Memory B cell (primary cell): Measurements from ENCODE around the gene ZXDC.

Experiments
- ATAC-seq: fragments of 150-1000 bp; cut with Tn5 transposase; 2 replicates; pipeline ENCODE4 v1.10.0; 2021; ENCODE audit warnings: low read depth, mild to moderate bottlenecking, moderate library complexity
- DNase-seq, 2 donors: peaks; one replicate each; pipeline ENCODE4 v3.0.0; 2022; ENCODE audit warnings: low spot score in 2 of 2
- H3K27ac Mint-ChIP-seq: one replicate; pipeline ENCODE4 v1.8.0; 2022; ENCODE audit warnings: mild to moderate bottlenecking, moderate library complexity, mixed read lengths
- H3K27me3 Mint-ChIP-seq: one replicate; pipeline ENCODE4 v1.8.0; 2022; ENCODE audit warnings: mixed read lengths
- H3K36me3 Mint-ChIP-seq: one replicate; pipeline ENCODE4 v1.8.0; 2022; ENCODE audit warnings: mild to moderate bottlenecking, mixed read lengths
- H3K4me1 Mint-ChIP-seq: one replicate; pipeline ENCODE4 v1.8.0; 2022; ENCODE audit warnings: mixed read lengths
- H3K4me3 Mint-ChIP-seq: one replicate; pipeline ENCODE4 v1.8.0; 2022; ENCODE audit warnings: mild to moderate bottlenecking, moderate library complexity, mixed read lengths
- H3K9me3 Mint-ChIP-seq: one replicate; pipeline ENCODE4 v1.8.0; 2022; ENCODE audit warnings: mixed read lengths

ZXDC gene, protein sequence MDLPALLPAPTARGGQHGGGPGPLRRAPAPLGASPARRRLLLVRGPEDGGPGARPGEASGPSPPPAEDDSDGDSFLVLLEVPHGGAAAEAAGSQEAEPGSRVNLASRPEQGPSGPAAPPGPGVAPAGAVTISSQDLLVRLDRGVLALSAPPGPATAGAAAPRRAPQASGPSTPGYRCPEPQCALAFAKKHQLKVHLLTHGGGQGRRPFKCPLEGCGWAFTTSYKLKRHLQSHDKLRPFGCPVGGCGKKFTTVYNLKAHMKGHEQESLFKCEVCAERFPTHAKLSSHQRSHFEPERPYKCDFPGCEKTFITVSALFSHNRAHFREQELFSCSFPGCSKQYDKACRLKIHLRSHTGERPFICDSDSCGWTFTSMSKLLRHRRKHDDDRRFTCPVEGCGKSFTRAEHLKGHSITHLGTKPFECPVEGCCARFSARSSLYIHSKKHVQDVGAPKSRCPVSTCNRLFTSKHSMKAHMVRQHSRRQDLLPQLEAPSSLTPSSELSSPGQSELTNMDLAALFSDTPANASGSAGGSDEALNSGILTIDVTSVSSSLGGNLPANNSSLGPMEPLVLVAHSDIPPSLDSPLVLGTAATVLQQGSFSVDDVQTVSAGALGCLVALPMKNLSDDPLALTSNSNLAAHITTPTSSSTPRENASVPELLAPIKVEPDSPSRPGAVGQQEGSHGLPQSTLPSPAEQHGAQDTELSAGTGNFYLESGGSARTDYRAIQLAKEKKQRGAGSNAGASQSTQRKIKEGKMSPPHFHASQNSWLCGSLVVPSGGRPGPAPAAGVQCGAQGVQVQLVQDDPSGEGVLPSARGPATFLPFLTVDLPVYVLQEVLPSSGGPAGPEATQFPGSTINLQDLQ

DNA sequence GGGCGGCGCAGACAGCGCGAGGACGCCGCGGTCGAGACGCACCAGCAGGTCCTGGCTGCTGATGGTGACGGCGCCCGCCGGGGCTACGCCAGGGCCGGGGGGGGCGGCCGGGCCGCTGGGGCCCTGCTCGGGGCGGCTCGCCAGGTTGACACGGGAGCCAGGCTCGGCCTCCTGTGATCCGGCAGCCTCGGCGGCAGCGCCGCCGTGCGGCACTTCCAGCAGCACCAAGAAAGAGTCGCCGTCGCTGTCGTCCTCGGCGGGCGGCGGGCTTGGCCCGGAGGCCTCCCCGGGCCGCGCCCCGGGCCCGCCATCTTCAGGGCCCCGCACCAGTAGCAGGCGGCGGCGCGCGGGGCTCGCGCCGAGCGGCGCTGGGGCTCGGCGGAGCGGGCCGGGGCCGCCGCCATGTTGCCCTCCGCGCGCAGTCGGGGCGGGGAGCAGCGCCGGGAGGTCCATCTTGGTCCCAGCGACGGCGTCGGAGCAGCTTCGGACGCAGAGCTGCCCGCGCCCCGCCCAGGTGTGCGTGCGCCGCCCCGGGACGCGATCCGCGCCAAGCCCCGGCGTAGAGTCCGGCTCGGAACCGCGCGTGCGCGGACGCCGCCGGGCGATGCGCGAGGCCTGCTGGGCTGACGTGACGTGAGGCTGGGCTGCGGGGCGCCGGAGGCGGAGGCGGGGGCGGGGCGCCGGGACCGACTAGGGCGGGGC is at the start of gene ZXDC:
ZXDC (minus strand) TSS at position 479 of the 702 bp plus-strand sequence; CDS start at position 453, 26 bp downstream.
- peak; percentile 81 to 88 for DNase-seq
- H3K4me1 Mint-ChIP-seq: peaks cover 27% of the 10 kb centered on the region
- H3K4me3 Mint-ChIP-seq: peak within 1 kb of the TSS; percentile 86
- peak; percentile 84 for ATAC-seq
- H3K36me3 Mint-ChIP-seq: peaks cover 3% of the 10 kb centered on the region
- peak within 1 kb of the TSS; percentile 50 for H3K27ac Mint-ChIP-seq
- H3K27me3 Mint-ChIP-seq: no peaks in the 10 kb centered on the region
- no peaks in the 10 kb centered on the region for H3K9me3 Mint-ChIP-seq

DNA sequence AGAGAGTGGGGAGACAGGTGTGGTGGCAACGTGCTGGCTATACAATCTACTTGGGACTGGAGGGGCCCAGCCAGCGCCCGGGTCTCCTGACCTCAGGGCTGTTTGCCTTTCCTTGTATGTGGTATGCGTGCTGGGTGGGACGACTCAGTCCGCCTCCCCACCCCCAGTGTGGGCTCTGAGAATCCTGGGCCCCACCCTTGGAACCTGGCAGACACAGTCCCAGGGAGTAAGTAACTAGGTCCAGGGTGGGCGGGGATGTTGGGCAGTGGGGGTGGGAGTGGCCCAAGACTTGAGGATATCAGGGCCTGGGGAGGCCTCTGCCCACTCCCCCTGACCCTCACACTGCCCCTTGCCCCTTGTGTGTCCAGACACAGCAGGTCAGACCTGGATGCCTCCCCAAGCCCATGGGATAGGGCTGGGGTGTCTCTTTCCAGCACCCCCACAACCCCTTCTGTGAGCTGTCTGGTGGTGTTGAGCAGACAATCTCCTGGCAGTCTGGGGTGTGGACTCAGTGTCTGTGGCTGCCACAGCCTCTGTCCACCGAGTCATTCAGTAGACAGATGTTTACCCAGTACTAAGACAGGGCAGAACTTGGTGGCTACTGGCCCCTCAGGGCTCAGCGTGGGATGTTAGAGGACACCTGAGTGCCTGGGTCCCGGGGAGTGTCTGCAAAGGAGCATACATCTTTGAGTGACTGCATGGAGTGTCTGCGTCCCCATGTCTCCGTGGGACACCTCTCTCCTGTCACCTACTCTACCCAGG is 49.6 kb upstream of the ZXDC start:
- H3K27ac Mint-ChIP-seq: no peak overlapping the region
- H3K4me3 Mint-ChIP-seq: no peak overlapping the region
- no peaks in the 10 kb centered on the region for H3K4me1 Mint-ChIP-seq
- H3K27me3 Mint-ChIP-seq: peaks cover 13% of the 10 kb centered on the region
- no peaks in the 10 kb centered on the region for H3K9me3 Mint-ChIP-seq
- no peaks in the 10 kb centered on the region for H3K36me3 Mint-ChIP-seq
- ATAC-seq (no peak), DNase-seq (no peak)

GRCh38 chr3:126524429-126524988 is 48.8 kb upstream of the ZXDC start:
- no peak for DNase-seq
- Mint-ChIP-seq H3K4me3 (no peak overlapping the region), H3K4me1 (no peaks in the 10 kb centered on the region), H3K9me3 (no peaks in the 10 kb centered on the region), H3K36me3 (no peaks in the 10 kb centered on the region), H3K27me3 (peaks cover 10% of the 10 kb centered on the region), H3K27ac (no peak overlapping the region)
- ATAC-seq: no peak

GRCh38 chr3:126523745-126524428 is 48.2 kb upstream of the ZXDC start, which contains the start of gene CHST13:
CHST13 (plus strand) TSS chr3:126524155; CDS start chr3:126524333, 178 bp downstream.
- no peak for ATAC-seq
- Mint-ChIP-seq H3K27ac (no peak within 1 kb of the TSS), H3K4me1 (no peaks in the 10 kb centered on the region), H3K36me3 (no peaks in the 10 kb centered on the region), H3K4me3 (no peak within 1 kb of the TSS), H3K27me3 (peaks cover 10% of the 10 kb centered on the region), H3K9me3 (no peaks in the 10 kb centered on the region)
- DNase-seq: no peak

GRCh38 chr3:126522363-126522788 is 46.7 kb upstream of the ZXDC start:
- DNase-seq: peak; percentile 51 to 61
- Mint-ChIP-seq H3K9me3 (no peaks in the 10 kb centered on the region), H3K4me1 (no peaks in the 10 kb centered on the region), H3K4me3 (no peak overlapping the region), H3K36me3 (no peaks in the 10 kb centered on the region), H3K27ac (no peak overlapping the region), H3K27me3 (peaks cover 10% of the 10 kb centered on the region)
- peak; percentile 29 for ATAC-seq

DNA sequence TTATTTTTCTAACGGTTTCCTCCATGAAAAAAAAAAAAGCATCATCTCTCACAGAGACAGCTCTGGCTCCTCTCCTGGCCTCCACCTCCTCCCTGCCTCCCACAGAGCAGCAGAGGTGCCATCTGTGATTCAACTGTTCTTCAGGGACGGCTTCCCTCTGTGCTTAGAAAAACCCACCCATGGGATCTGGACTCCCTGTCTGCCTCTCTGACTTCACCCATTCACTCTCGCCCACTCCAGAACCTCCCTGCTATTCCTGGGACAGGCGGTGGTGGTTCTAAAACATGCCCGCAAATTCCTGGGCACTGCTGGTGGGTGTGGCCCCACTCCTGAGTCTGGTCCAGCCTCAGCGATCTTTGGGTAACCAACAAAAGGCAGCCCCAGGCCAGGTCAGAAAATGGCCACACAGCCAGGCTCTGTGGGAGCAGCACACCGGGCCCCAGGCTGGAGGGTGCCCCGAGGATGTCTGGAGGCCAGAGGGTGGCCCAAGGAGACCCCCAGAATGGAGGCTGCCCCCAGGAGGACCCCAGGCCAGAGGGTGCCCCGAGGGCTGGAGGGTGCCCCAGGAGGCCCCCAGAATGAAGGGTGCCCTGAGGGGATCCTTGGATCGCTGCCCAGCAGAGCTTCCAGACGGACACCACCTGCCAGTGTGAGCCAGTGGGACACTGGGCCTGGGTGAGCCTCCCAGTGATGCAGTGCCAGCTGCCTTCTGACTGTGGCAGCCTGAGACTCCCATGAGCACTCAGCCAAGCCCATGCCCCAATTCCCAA is 45.6 kb upstream of the ZXDC start:
- DNase-seq (no peak), ATAC-seq (no peak)
- H3K27me3 Mint-ChIP-seq: peaks cover 10% of the 10 kb centered on the region
- no peaks in the 10 kb centered on the region for H3K36me3 Mint-ChIP-seq
- H3K4me1 Mint-ChIP-seq: no peaks in the 10 kb centered on the region
- no peak overlapping the region for H3K27ac Mint-ChIP-seq
- no peak overlapping the region for H3K4me3 Mint-ChIP-seq
- H3K9me3 Mint-ChIP-seq: no peaks in the 10 kb centered on the region

- Mint-ChIP-seq H3K4me3 (no peak overlapping the region), H3K9me3 (no peaks in the 10 kb centered on the region), H3K27me3 (peaks cover 8% of the 10 kb centered on the region), H3K36me3 (no peaks in the 10 kb centered on the region), H3K4me1 (no peaks in the 10 kb centered on the region), H3K27ac (no peak overlapping the region)
- DNase-seq (no peak), ATAC-seq (no peak)
Observed at GRCh38 chr3:126519506-126520455, 44.1 kb upstream of the ZXDC start.

- Mint-ChIP-seq H3K4me1 (no peaks in the 10 kb centered on the region), H3K27ac (no peak overlapping the region), H3K27me3 (peaks cover 8% of the 10 kb centered on the region), H3K9me3 (no peaks in the 10 kb centered on the region), H3K36me3 (no peaks in the 10 kb centered on the region), H3K4me3 (no peak overlapping the region)
- no peak for ATAC-seq
- DNase-seq: no peak
Observed at GRCh38 chr3:126518779-126519177, 43.1 kb upstream of the ZXDC start.

GRCh38 chr3:126517986-126518778 is 42.5 kb upstream of the ZXDC start:
- Mint-ChIP-seq H3K27ac (no peak overlapping the region), H3K27me3 (peaks cover 5% of the 10 kb centered on the region)

GRCh38 chr3:126517291-126517951 is 41.7 kb upstream of the ZXDC start, which contains the start of gene UROC1:
UROC1 (minus strand) TSS chr3:126517773; CDS start chr3:126517719, 54 bp downstream.
- Mint-ChIP-seq H3K27ac (no peak within 1 kb of the TSS), H3K9me3 (no peaks in the 10 kb centered on the region), H3K4me1 (no peaks in the 10 kb centered on the region), H3K4me3 (no peak within 1 kb of the TSS), H3K27me3 (peaks cover 1% of the 10 kb centered on the region), H3K36me3 (no peaks in the 10 kb centered on the region)
- ATAC-seq (no peak), DNase-seq (no peak)

More at GRCh38 chr3:126517986-126518778, 42.5 kb upstream of the ZXDC start:
- H3K4me3 Mint-ChIP-seq: no peak overlapping the region
- H3K36me3 Mint-ChIP-seq: no peaks in the 10 kb centered on the region
- DNase-seq: no peak
- no peaks in the 10 kb centered on the region for H3K9me3 Mint-ChIP-seq
- H3K4me1 Mint-ChIP-seq: no peaks in the 10 kb centered on the region
- ATAC-seq: no peak
